ENCODE results near the gene RNF157. TPM values are rescaled to one million over a fixed set of nuclear protein-coding genes. Genes with fewer than 3 reads are reported as not detected.
A peak's percentile ranks its signal among the peaks of the same experiment; 100 is the strongest.

The RNF157 gene
- total RNA-seq, result 4.7 and 10.0 TPM in 2 replicates

DNA sequence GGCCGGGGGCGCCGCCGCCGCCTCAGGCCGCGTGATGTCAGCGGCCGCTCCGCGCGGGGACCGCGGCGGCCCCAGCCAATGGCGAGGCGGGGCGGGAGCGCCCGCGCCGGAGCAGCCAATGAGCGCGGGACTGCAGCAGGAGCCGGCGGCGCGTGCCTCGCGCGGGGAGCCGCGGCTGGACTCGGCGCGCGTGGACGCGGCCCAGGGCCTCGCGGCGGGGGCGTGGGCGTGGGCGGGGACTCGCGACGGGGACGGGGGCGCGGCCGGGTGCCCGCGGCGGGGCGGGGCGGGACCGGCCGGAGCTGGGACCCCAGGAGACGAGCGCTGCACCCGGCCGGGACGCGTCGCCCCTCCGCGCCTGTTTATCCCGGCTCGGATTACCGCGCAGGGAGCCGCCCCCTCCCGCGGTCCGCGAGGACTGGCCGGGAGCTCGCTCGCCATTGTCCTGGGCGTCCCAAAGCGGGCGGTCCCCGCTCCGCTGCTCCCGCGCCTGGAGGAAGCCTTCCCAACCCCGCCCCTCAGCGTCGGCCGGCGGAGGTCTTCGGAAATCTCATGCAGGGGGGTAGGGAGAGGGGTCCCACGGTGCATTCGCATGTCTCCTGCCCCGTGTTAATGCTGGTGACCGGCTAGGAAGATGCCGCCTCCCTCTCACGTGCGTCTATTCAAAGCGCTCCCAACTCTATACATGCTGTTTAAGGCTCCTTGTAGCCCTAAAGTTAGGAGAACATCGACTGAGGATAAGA lies at the start of gene RNF157:
RNF157 (minus strand) TSS at position 33 of the 743 bp plus-strand sequence. CDS start 253 bp downstream, outside the sequence.
- peak within 1 kb of the TSS; percentile 71 for H3K4me3 ChIP-seq (ENCODE audit: low read depth, low read length)
- no peak for TF ChIP-seq CTCF (IDR thresholded peaks at IDR 0.05; ENCODE audit: insufficient read depth, low read depth, low read length)
- DNase-seq (ENCODE audit: low read depth), result peak; percentile 65

DNA sequence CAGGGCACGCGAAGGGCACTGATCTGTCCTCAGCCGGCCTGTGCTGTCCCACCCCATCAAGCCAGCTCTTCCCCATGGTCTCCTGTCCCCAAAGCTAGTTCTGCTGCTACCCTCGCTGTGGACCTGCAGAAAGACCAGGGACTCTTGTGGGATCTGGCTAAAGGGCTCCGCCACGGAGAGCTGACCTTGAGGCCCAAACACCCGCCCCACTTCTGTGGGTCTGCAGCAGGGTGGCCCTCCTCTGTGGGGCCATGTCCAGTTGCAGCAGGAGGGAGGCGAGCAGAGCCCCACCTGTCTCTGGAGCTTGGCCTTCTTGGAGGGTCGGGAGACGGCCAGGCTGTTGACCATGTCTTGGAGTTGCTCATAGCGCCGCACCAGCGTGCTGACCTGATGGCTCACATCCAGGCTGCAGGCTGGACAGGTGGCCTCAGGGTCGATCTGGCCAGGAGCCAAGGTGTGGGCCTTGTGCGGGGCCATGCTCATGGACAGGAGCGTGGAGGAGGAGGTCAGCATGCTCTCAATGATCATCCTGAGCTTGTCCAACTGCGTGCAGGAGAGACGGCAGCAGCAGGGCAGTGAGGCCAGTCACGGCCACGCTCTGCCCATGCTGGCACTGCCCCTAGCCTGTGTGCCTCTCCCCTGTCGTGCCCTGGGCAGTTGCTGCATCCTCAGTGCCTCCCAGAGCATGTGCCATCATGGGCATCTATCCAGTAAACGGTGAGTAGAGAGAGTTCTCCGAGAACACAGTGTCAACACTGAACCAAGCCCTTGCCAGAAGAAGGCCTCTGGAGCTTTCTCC lies 41.5 kb upstream of the RNF157 start:
- TF ChIP-seq CTCF (IDR thresholded peaks at IDR 0.05; ENCODE audit: insufficient read depth, low read depth, low read length), result no peak
- no peak for DNase-seq (ENCODE audit: low read depth)
- H3K4me3 ChIP-seq (ENCODE audit: low read depth, low read length), result no peak overlapping the region

DNA sequence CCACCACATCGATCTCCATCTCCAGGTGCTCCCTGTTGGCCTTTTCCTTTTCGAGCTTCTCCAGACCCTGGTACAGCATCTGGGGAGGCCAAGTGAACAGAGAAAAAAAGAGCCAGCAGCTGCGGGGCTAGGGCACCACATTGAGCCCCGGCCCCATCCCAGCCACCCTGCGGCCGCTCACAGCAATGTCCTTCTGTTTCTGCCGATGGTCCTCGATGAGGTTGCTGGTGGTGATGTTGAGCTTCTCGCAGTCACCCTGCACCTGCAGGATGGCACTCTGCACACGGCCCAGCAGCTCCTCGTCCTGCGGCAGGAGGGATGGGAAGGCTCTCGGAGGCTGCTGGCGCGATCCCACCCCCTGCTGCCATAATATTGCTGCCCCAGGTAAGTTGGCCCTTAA lies 40.4 kb upstream of the RNF157 start:
- no peak for DNase-seq (ENCODE audit: low read depth)
- no peak overlapping the region for H3K4me3 ChIP-seq (ENCODE audit: low read depth, low read length)
- no peak for TF ChIP-seq CTCF (IDR thresholded peaks at IDR 0.05; ENCODE audit: insufficient read depth, low read depth, low read length)

DNA sequence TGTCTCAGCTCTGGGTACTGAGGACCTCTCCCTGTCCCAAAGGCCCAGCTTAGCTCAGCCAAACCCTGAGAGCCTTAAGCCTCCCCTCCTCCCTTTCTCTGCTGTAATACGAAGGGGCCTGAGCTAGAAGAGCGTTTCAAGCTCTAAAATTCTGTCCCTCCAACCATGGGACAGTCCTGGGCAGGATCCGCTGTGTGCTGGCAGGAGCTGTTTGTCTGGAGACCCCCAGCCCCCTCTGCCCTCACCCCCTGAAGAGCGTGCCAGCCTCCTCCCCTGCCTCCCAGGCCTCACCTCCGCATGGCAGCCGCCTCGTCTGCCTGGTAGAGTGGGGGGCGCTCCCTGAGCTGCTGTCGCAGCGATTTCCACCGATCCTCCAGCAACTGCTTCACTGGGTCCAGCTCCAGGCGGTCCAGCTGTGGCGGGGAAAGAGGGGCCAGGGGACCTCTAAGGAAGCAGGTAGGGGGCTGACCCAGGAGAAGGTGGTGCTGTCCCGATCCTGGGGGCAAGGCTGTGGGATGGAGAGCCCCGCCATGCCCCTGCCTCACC lies 39.5 kb upstream of the RNF157 start:
- H3K4me3 ChIP-seq (ENCODE audit: low read depth, low read length), result no peak overlapping the region
- no peak for TF ChIP-seq CTCF (IDR thresholded peaks at IDR 0.05; ENCODE audit: insufficient read depth, low read depth, low read length)
- no peak for DNase-seq (ENCODE audit: low read depth)

- peak; percentile 96 for TF ChIP-seq CTCF (IDR thresholded peaks at IDR 0.05; ENCODE audit: insufficient read depth, low read depth, low read length)
- DNase-seq (ENCODE audit: low read depth), result peak; percentile 77
- H3K4me3 ChIP-seq (ENCODE audit: low read depth, low read length), result no peak overlapping the region
These were observed 38.9 kb upstream of the RNF157 start for GRCh38 chr17:76278952-76279741.

- no peak overlapping the region for H3K4me3 ChIP-seq (ENCODE audit: low read depth, low read length)
- TF ChIP-seq CTCF (IDR thresholded peaks at IDR 0.05; ENCODE audit: insufficient read depth, low read depth, low read length), result no peak
These were observed 38.1 kb upstream of the RNF157 start for GRCh38 chr17:76278268-76278908.

More at GRCh38 chr17:76278268-76278908, 38.1 kb upstream of the RNF157 start:
- no peak for DNase-seq (ENCODE audit: low read depth)

Data from fibroblast of villous mesenchyme (primary cell).